GM18526 (cell line): Measurements from ENCODE around the gene RPS29.

Experiments
- POLR2A ChIP-seq: IDR thresholded peaks from 3 replicates; pipeline ENCODE4 v1.6.1; 2011; ENCODE audit not compliant: insufficient read length; ENCODE audit errors: extremely low read depth

Gene RPS29

DNA sequence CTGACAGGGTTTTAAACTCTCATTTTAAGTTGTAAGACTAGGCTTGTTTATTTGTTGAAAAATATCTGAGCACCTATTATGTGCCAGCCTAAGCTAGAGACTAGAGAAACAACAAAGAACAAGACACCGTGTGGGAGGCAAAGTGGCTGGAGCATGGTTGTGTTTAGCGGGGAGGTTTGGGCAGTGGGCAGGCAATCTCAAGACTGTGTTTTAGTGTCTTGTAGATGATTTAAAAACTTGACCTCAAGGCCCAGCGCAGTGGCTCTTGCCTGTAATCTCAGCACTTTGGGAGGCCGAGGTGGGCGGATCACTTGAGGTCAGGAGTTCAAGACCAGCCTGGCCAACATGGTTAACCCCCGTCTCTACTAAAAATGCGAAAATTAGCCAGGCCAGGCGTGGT, 26.5 kb upstream of the RPS29 start:
- TF ChIP-seq POLR2A: no peak

DNA sequence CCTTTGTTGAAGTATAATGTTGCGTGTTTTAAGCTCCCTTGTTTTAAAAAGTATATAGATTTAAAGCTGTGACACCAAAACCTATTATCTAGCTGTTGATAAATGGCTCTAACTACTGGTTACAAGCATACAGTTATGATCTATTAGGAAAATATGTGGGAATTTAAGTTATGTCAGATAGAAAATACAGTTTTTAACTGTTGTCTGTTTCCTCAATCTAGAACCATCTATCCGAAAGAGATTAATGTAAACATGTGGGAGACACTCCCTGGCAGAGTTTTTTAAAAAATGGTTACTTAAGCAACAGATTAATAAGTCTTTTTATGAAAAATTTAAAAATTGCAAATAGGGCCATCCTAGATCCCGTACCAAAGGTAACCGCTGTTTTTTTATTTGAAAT, 26.1 kb upstream of the RPS29 start:
- TF ChIP-seq POLR2A: no peak

DNA sequence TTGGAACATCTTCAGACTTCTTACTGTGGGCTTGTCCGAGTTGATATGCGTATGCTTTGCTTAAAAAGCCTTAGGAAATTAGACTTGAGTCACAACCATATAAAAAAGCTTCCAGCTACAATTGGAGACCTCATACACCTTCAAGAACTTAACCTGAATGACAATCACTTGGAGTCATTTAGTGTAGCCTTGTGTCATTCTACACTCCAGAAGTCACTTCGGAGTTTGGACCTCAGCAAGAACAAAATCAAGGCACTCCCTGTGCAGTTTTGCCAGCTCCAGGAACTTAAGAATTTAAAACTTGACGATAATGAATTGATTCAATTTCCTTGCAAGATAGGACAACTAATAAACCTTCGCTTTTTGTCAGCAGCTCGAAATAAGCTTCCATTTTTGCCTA, 21.4 kb upstream of the RPS29 start:
- TF ChIP-seq POLR2A: no peak

DNA sequence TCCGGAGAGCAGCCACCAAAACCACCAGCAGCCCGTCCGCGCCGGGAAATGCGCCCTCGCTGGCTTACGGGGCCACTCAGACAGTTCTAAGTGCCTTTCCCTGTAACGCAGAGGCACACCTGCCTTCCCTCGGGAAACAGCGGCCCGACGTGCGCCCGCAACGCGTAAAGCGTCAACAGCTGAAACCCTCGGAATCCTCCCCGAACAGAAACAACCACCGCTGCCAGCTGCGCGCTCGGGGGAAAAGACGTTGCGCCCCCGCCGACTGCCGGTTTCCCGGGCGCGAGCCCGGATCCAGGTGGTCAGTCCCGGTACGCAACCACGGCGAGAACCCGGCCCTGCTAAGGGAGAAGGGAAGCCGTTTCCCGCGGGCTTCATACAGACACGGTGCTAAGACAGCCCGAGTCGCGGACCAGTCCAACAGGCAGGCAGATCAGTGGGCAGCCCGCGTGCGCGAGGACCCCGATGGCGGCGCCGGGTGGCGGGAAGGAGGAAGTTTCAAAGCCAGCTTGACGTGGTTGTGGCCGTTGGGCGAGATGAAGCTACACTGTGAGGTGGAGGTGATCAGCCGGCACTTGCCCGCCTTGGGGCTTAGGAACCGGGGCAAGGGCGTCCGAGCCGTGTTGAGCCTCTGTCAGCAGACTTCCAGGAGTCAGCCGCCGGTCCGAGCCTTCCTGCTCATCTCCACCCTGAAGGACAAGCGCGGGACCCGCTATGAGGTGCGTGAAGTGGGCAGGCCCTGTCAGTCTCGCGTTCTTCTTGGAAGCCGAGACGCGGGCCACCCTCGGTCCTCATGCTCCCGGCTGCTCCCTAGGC, 12.5 kb upstream of the RPS29 start, which contains the start of gene LRR1:
LRR1 (plus strand) TSS at position 456 of the 816 bp plus-strand sequence; CDS start at position 537, 81 bp downstream.
- TF ChIP-seq POLR2A: peak; percentile 86

DNA sequence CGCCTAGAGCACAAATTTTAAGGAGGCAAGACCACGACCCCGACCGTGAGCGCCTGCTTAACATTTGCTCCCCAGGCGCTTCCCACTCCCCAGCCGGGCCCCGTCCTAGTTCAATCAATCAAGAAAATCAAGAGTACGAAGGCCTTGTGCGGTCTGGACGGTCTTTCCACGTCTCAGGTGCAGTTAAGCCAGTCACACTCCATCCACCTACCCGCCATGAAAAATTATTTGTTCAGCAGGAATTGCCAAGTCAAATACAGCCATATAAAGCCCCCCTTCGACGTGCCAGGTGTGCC, 12.0 kb upstream of the RPS29 start:
- no peak for TF ChIP-seq POLR2A

DNA sequence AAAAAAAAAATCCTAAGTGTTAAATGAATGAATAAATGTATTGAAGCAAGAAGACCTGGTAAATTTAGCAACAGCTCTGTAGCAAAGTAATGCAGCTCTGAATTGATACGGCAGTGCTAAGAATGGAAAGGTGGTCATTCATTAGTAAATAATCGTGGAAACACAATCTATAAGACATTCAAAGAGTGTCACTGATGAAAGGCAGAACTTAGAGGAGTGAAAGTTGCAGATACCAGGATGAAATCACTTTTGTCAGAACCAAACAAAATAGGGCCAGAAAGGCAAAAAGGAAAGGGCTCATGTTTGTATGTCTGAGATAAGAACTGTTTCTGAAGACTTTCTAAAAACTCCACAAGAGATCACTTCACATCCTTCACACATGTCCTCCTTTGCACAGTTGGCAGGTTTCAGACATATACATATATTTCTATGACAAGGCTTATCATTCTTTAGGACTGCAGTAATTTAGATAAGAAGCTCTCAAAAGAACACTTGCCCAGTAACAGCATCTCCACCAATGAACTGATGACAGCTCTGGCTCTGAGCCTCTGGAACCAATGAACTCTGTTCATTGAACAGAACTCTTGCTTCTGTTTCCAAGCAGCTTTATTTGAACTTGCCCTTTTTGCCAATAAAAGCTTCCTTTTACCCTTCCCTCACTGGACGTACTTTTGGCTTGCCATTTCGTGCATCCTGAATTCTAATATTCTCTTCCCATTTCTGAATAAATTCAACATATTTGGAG, 8.3 kb upstream of the RPS29 start:
- TF ChIP-seq POLR2A: no peak

DNA sequence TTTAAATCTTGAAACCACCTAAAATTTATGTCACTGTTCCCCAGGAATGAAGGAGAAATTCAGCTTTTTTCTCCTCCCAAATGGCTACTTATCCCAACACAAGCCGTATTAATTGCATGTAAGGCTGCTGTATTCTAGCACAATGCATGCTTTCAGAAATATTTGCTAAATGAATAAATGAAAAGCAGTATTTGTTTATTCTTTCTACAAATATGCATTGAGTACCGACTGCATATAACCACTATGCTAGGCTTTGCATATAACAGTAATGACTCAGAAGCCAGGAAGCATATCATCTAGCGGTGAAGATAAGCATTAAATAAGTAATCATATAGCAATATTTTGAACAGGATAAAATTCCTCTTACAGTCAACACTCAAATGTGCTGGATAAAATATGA, 6.8 kb upstream of the RPS29 start:
- no peak for TF ChIP-seq POLR2A

DNA sequence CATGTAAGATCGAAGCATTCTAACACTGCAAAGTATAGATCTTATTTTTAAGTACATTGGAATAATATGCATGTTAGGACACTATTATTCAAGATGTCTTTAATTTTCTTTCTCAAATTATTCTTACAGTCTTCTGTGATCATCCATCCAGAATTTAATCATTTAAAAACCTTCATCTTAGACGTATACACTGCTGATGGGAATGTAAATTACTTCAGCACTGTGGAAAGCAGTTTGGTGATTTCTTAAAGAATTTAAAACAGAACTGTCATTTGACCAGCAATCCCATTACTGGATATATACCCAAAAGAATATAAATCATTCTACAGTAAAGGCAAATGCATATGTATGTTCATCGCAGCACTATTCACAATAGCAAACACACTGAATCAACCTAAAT, 3.2 kb upstream of the RPS29 start:
- TF ChIP-seq POLR2A: no peak

DNA sequence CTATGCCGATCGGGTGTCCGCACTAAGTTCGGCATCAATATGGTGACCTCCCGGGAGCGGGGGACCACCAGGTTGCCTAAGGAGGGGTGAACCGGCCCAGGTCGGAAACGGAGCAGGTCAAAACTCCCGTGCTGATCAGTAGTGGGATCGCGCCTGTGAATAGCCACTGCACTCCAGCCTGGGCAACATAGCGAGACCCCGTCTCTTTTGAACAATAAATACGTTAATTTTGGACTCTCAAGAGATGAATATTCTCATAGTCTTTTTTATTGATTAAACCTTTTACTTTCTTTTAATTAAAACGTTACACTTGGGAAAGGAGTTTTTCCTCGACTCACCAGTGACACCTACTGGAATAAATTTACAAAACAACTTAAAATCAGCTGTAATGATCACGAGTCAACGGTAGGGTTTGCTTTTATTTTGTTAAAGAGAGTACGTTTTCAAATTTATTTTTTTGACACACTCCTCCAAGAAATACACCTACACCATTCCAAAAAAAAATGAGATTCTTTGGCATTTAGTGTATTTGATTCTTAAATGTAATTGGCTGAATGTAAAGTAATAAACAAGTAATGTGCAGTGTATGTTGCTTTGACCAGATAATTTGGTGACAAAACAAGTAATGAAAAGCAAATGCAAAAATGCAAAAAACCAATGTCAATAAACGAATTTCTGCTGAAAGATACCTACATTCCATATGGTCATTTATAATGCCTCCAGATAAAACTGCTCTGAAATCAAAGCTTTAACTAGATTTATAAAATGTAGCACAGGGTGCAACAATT, 687 bp upstream of the RPS29 start:
- no peak for TF ChIP-seq POLR2A

DNA sequence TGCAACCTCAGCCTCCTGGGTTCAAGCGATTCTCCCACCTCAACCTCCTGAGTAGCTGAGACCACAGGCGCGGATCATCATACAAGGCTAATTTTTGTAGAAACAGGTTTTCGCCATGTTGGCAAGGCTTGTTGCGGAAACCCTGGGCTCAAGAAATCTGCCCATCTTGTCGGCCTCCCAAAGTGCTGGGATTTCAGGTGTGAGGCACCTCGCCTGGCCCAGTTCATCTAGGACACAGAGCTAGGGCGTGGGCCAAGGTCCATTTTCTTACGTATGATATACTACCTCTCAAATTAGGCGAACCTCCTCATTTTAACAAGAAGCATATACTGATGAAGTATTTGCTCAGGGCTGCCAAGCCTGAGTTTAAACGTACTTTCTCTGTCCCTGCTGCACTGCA, 2.1 kb downstream of the RPS29 start:
- TF ChIP-seq POLR2A: no peak

DNA sequence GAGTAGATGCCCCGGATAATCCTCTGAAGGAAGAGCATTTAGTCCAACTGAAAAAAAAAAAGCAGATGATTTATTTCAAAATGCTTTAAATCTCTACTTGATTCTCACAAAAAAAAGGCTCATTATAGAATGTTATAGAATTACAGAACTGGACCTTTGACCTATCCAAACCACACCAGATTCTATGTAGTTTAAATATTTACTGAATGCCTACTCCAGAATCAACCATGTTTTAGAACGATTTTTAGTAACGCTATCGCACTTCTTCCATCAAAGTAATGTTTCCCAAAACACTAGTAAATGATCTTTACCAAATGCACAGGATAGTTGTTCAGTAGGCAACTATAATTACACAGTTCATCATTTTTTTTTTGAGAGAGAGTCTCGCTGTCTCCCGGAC, 2.6 kb downstream of the RPS29 start:
- no peak for TF ChIP-seq POLR2A

DNA sequence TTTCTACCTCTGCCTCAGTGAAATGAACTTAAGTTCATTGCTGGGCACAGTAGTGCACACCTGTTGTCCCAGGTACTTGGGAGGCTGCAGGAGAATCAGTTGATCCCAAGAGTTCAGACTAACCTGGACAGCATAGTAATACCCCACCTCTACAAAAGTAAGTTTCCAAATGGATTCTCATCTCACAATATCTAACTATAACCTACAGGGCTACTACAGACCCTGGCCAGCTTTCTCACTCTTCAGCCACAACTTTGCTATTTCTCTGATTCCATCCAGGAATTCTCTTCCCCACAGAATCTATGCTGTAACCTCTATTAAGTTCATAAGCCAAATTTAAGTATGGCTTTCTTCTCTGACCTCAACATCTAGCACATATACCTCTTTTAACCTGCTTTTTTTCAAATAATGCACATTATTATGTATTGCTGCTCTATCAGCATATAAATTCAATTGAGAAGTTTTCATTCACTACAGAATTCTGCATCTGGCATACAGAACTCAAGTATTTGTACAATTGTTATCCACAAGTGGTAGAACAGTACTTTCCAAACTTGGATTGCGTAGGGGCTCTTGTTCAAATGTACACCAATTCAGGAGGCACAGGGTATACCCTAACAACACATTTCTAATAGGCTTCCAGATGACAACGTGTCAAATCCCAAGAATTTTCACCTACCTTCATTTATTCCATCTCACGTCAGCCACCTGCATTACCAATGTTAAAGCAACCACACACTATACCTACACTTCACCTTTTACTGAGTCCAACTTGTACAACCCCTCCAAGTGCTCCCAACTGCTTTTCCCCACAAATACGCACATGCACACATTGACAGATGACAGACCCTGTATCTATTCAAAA, 3.8 kb downstream of the RPS29 start:
- no peak for TF ChIP-seq POLR2A

DNA sequence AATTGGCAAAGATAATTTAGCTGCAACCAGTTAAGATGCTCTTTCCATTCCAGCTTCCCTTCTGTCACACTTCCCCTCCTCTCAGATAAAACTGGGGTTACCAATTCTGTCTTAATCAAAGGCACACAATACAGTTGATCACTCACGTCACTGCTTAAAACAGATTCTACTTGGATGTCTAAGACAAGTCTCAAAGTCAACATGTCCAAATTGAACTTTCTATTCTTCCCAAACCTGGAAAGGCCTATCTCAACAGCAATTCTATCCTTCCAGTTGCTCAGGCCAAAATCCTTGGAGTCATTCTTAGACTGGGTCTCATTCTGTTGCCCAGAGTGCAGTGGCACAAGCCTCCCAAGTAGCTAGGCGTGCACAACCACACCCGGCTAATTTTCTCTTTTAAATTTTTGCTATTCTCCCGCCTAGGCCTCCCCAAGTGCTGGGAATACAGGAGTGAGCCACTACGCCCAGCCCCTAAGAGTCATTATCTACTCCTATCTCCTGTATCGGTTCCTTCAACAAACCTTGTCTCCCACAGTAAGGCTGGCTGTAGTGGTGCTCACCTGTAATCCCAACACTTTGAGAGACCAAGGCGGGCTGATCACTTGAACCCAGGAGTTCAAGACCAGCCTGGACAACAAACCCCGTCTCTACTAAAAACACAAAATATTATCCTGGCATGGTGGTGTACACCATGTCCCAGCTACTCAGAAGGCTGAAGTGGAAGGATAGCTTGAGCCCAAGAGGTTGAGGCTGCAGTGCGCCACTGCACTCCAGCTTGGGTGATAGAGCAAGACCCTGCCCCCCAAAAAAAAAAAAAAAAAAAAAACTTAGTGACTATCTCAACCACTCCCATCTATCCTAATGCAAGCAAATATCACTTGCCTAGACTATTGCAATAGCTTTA, 4.7 kb downstream of the RPS29 start:
- peak; percentile 24 for TF ChIP-seq POLR2A

DNA sequence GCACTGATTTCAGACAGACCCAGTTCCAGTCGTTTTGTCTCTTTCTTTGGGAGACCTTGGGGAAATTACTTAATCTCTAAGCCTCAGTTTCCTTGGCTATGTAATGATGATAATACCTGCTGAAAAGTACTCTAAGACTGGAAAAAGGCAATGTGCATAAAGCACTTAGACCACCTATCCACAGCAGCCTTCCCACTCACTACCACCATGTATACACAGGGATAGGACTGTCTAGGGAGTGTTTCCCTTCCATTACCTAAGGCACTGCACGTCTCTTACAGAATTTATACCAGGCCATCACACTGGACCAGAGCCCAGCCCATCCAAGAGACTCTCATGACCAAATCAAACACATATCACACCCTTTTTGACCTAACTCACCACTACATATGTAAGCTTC, 6.3 kb downstream of the RPS29 start:
- no peak for TF ChIP-seq POLR2A

DNA sequence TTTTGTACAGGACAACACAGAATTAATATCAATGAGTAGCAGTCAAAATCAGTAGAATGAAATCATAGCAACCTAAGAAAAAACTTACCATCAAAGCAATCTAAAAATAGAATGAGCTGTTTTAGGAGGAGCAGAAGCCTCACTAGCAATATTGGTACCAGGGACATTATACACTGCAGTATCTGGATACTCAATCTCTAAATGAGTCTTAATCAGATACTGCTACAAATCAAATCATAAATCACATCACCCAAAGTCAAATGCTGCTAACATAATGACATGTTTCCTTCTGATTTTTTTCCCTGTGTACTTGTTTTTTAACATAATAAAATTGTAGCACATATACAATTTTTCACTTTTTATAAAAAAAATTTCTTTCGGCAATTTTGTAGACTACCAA, 8.0 kb downstream of the RPS29 start:
- no peak for TF ChIP-seq POLR2A

DNA sequence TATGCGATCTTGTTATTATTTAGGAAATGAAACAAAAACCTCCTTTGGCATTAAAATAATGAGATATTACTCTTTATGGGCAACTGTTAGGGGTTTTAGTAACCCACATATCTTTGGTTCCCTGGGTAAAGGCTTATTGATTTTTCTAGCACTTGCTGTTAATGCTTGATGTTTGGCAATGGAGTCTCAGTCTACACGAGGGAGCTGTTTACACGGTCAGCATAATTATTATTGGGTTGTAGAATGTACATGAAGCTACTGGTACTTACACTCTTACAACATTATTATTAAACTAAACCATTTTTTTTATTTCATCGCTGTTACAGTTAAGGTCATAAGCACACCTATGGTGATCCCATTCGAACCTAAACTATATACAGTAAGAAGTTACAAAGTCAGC, 12.1 kb downstream of the RPS29 start:
- no peak for TF ChIP-seq POLR2A
